ES-I3 (cell line): Measurements from ENCODE around the gene LTBP1.
"Not testable (repeated sequence)": the region's sequence is repeated elsewhere in the genome, so short reads cannot be mapped to it uniquely, and the experiment has no call there.

Source experiments
- H3K36me3 ChIP-seq: 2 replicates; pipeline ENCODE4 v1.6.1; 2013; ENCODE audit warnings: mild to moderate bottlenecking, low read length, control low read depth, moderate library complexity; ENCODE audit not compliant: insufficient read depth
- H3K4me1 ChIP-seq: 2 replicates; pipeline ENCODE4 v1.6.1; 2013; ENCODE audit warnings: mild to moderate bottlenecking, control low read depth, low read length; ENCODE audit not compliant: insufficient read depth
- H3K9ac ChIP-seq: 2 replicates; pipeline ENCODE4 v1.6.1; 2013; ENCODE audit warnings: low read depth, mild to moderate bottlenecking, low read length, moderate library complexity
- H3K9me3 ChIP-seq: 2 replicates; pipeline ENCODE4 v1.6.1; 2013; ENCODE audit warnings: mild to moderate bottlenecking, low read length, moderate library complexity; ENCODE audit not compliant: control insufficient read depth, insufficient read depth

LTBP1 gene

GRCh38 chr2:33042265-33042664 lies 95.5 kb downstream of the LTBP1 start:
- H3K4me1 ChIP-seq = no peaks in the 10 kb centered on the region
- H3K36me3 ChIP-seq = no peaks in the 10 kb centered on the region
- H3K9me3 ChIP-seq = no peaks in the 10 kb centered on the region
- H3K9ac ChIP-seq = no peak overlapping the region

- Histone ChIP-seq H3K4me1 (no peaks in the 10 kb centered on the region), H3K9me3 (no peaks in the 10 kb centered on the region), H3K9ac (no peak overlapping the region), H3K36me3 (no peaks in the 10 kb centered on the region)
Measured at GRCh38 chr2:33042819-33043218, 96.1 kb downstream of the LTBP1 start.

- no peaks in the 10 kb centered on the region for H3K9me3 ChIP-seq
- no peak overlapping the region for H3K9ac ChIP-seq
- no peaks in the 10 kb centered on the region for H3K36me3 ChIP-seq
- no peaks in the 10 kb centered on the region; the same call in 1 of the 2 replicates for H3K4me1 ChIP-seq
Measured at GRCh38 chr2:33047939-33048338, 101.2 kb downstream of the LTBP1 start.

GRCh38 chr2:33051586-33052360 lies 105.0 kb downstream of the LTBP1 start:
- Histone ChIP-seq H3K4me1 (no peaks in the 10 kb centered on the region; the same call in 1 of the 2 replicates), H3K9ac (no peak overlapping the region), H3K9me3 (no peaks in the 10 kb centered on the region), H3K36me3 (no peaks in the 10 kb centered on the region)

GRCh38 chr2:33052361-33052735 lies 105.6 kb downstream of the LTBP1 start:
- no peaks in the 10 kb centered on the region for H3K9me3 ChIP-seq
- H3K9ac ChIP-seq = no peak overlapping the region
- no peaks in the 10 kb centered on the region; the same call in 1 of the 2 replicates for H3K4me1 ChIP-seq
- H3K36me3 ChIP-seq = no peaks in the 10 kb centered on the region

- H3K9ac ChIP-seq, H3K9me3 ChIP-seq, H3K4me1 ChIP-seq, H3K36me3 ChIP-seq: not testable (repeated sequence)
Measured at GRCh38 chr2:33052795-33053194, 106.0 kb downstream of the LTBP1 start.

- H3K9ac ChIP-seq = no peak overlapping the region
- no peaks in the 10 kb centered on the region for H3K36me3 ChIP-seq
- no peaks in the 10 kb centered on the region for H3K4me1 ChIP-seq
- H3K9me3 ChIP-seq = no peaks in the 10 kb centered on the region
Measured at GRCh38 chr2:33056170-33056569, 109.4 kb downstream of the LTBP1 start.

- not testable (repeated sequence) for H3K9ac ChIP-seq, H3K4me1 ChIP-seq, H3K9me3 ChIP-seq, H3K36me3 ChIP-seq
Measured at GRCh38 chr2:33057307-33058028, 110.7 kb downstream of the LTBP1 start.

- no peak overlapping the region for H3K9ac ChIP-seq
- no peaks in the 10 kb centered on the region for H3K4me1 ChIP-seq
- no peaks in the 10 kb centered on the region for H3K9me3 ChIP-seq
- H3K36me3 ChIP-seq = no peaks in the 10 kb centered on the region
Measured at GRCh38 chr2:33058716-33059470, 112.1 kb downstream of the LTBP1 start.

- Histone ChIP-seq H3K9ac (no peak overlapping the region), H3K9me3 (no peaks in the 10 kb centered on the region), H3K4me1 (no peaks in the 10 kb centered on the region), H3K36me3 (no peaks in the 10 kb centered on the region)
Measured at GRCh38 chr2:33059471-33060156, 112.9 kb downstream of the LTBP1 start.

- Histone ChIP-seq H3K9ac (no peak overlapping the region), H3K4me1 (no peaks in the 10 kb centered on the region), H3K36me3 (no peaks in the 10 kb centered on the region), H3K9me3 (no peaks in the 10 kb centered on the region)
Measured at GRCh38 chr2:33060405-33060804, 113.7 kb downstream of the LTBP1 start.

- Histone ChIP-seq H3K36me3 (no peaks in the 10 kb centered on the region), H3K9me3 (no peaks in the 10 kb centered on the region; the same call in 1 of the 2 replicates), H3K4me1 (no peaks in the 10 kb centered on the region), H3K9ac (no peak overlapping the region)
Measured at GRCh38 chr2:33062665-33063250, 116.0 kb downstream of the LTBP1 start.

- H3K9me3 ChIP-seq = no peaks in the 10 kb centered on the region; the same call in 1 of the 2 replicates
- H3K36me3 ChIP-seq = no peaks in the 10 kb centered on the region
- H3K9ac ChIP-seq = no peak overlapping the region
- H3K4me1 ChIP-seq = no peaks in the 10 kb centered on the region; the same call in 1 of the 2 replicates
Measured at GRCh38 chr2:33064349-33064801, 117.6 kb downstream of the LTBP1 start.

- Histone ChIP-seq H3K36me3 (no peaks in the 10 kb centered on the region), H3K9ac (no peak overlapping the region), H3K4me1 (peaks cover 4% of the 10 kb centered on the region; the same call in 1 of the 2 replicates), H3K9me3 (no peaks in the 10 kb centered on the region; the same call in 1 of the 2 replicates)
Measured at GRCh38 chr2:33067598-33067997, 120.8 kb downstream of the LTBP1 start.
